Fibroblast of skin of left quadriceps (primary cell): Measurements from ENCODE around the gene OR7G3.

Source experiments
- DNase-seq, 2 experiments: peaks; one replicate each; pipeline ENCODE4 v3.0.0-alpha.2; 2013; ENCODE audit warnings: low read depth in 2 of 2

The OR7G3 gene

DNA sequence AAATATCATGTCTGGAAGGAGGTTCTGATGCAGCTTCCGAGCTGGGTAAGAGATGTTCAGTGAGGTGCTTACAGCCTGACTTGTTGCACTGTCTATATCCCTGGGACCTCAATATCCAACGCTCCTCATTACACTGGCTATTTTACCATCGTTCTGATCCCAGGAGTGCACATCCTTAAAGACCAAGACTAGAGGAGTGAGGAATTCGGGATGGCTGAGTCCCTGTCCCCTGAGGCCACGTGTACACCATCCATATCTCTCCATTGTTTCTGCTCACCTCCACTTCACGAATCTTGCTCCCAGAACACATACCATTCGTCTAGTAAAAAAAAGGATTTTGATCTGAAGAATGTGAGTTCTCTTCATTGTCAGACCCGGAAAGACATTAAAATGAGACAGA, 19.4 kb downstream of the OR7G3 start, which contains the start of gene OR7G2:
OR7G2 (minus strand) TSS at position 101 of the 400 bp plus-strand sequence. CDS start 4,232 bp downstream, outside the sequence.
- no peak for DNase-seq

DNA sequence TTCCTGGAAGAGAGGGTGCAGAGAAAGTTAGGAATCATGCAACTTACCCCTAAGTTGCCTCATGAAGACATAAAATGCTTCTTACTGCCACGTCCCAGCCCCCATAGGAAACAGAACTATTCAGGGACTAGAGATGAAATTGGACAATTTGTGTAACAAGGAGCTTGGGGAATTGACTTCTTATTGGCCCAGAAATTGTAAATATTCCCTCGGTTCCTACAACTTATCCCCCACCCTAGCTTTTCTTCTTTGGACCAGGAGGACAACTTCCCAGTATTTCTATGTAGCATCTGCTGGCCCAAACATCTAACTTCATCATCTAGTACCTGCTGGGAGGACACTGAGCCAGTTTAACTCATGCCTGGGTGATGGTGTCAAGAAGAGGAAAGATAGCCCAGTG, 40.0 kb downstream of the OR7G3 start, which contains the start of gene OR1M1:
OR1M1 (plus strand) TSS at position 301 of the 400 bp plus-strand sequence. CDS start 6,184 bp downstream, outside the sequence.
- no peak for DNase-seq

- no peak for DNase-seq
Measured at GRCh38 chr19:9078651-9079050, 48.1 kb downstream of the OR7G3 start.

- DNase-seq = no peak
Measured at GRCh38 chr19:9076901-9077300, 49.8 kb downstream of the OR7G3 start.
